Hematopoietic multipotent progenitor cell treated with erythropoietin and hydrocortisone succinate and interleukin-3 and kit ligand, for 4 days (in vitro differentiated cells): Measurements from ENCODE around the gene ZFAND2B.

Experiments used
- DNase-seq: peaks from one replicate; pipeline ENCODE4 v3.0.0-alpha.2; 2015

The ZFAND2B gene

GRCh38 chr2:219206328-219207133 lies at the start of gene ZFAND2B:
Gene ZFAND2B, plus strand, starts transcription at chr2:219206782. Its CDS starts 206 bp downstream, at chr2:219206988.
- DNase-seq = peak; percentile 98

- no peak for DNase-seq
Measured at GRCh38 chr2:219157396-219157795, 49.2 kb upstream of the ZFAND2B start.

- DNase-seq = peak; percentile 14
Measured at GRCh38 chr2:219158025-219158424, 48.6 kb upstream of the ZFAND2B start.

- DNase-seq = no peak
Measured at GRCh38 chr2:219158586-219158985, 48.0 kb upstream of the ZFAND2B start.

- no peak for DNase-seq
Measured at GRCh38 chr2:219159771-219160185, 46.8 kb upstream of the ZFAND2B start.

- DNase-seq = peak; percentile 97
Measured at GRCh38 chr2:219160186-219161017, 46.2 kb upstream of the ZFAND2B start, which contains the start of gene NHEJ1. Gene NHEJ1, minus strand, starts transcription at chr2:219160815. Its CDS starts 2,453 bp downstream, at chr2:219158362.

GRCh38 chr2:219161097-219161496 lies 45.5 kb upstream of the ZFAND2B start:
- no peak for DNase-seq

GRCh38 chr2:219163156-219163555 lies 43.4 kb upstream of the ZFAND2B start:
- DNase-seq = no peak

- DNase-seq = peak; percentile 53
Measured at GRCh38 chr2:219165058-219165911, 41.3 kb upstream of the ZFAND2B start.

GRCh38 chr2:219167997-219168396 lies 38.6 kb upstream of the ZFAND2B start:
- DNase-seq = no peak

- peak; percentile 51 for DNase-seq
Measured at GRCh38 chr2:219168526-219168925, 38.1 kb upstream of the ZFAND2B start.

- no peak for DNase-seq
Measured at GRCh38 chr2:219168932-219169331, 37.6 kb upstream of the ZFAND2B start.

- DNase-seq = no peak
Measured at GRCh38 chr2:219169930-219170654, 36.5 kb upstream of the ZFAND2B start, which contains the start of gene SLC23A3. Gene SLC23A3, minus strand, starts transcription at chr2:219170029. Its CDS starts 45 bp downstream, at chr2:219169984.

GRCh38 chr2:219171231-219171651 lies 35.3 kb upstream of the ZFAND2B start:
- DNase-seq = peak; percentile 71

GRCh38 chr2:219172231-219173154 lies 34.1 kb upstream of the ZFAND2B start:
- DNase-seq = peak; percentile 20

- no peak for DNase-seq
Measured at GRCh38 chr2:219173176-219173575, 33.4 kb upstream of the ZFAND2B start.

GRCh38 chr2:219174146-219174545 lies 32.4 kb upstream of the ZFAND2B start:
- DNase-seq = no peak

- DNase-seq = no peak
Measured at GRCh38 chr2:219174801-219175200, 31.8 kb upstream of the ZFAND2B start.

- DNase-seq = no peak
Measured at GRCh38 chr2:219175486-219175885, 31.1 kb upstream of the ZFAND2B start.

- DNase-seq = peak; percentile 61
Measured at GRCh38 chr2:219175928-219176817, 30.4 kb upstream of the ZFAND2B start.
